Activated B cell treated with CpG ODN at 0.5 μM for 24 hours (primary cell): ENCODE results near the gene SSPN. TPM values are rescaled to one million over a fixed set of nuclear protein-coding genes. Genes with fewer than 3 reads are reported as not detected.

Source experiments
- ATAC-seq: fragments of 200-7000 bp; cut with Tn5 transposase; one replicate; pipeline ENCODE4 v1.10.0; 2021; ENCODE audit warnings: low read depth, mild to moderate bottlenecking, moderate library complexity
- CTCF ChIA-PET: fragments of 350-600 bp; sonication (Branson Sonifier 250); formaldehyde crosslinking; loops from one replicate; lab custom pipeline; 2021; ENCODE audit warnings: antibody characterized with exemption; lab: Charles Lee
- POLR2A ChIA-PET: fragments of 350-600 bp; sonication (Branson Sonifier 250); formaldehyde crosslinking; loops from one replicate; lab custom pipeline; 2021; ENCODE audit warnings: antibody characterized with exemption; lab: Charles Lee
- DNase-seq: peaks from one replicate; pipeline ENCODE4 v3.0.0; 2022
- H3K27ac Mint-ChIP-seq: one replicate; pipeline ENCODE4 v1.8.0; 2020; ENCODE audit warnings: mixed read lengths
- H3K27me3 Mint-ChIP-seq: one replicate; pipeline ENCODE4 v1.8.0; 2021; ENCODE audit warnings: mixed read lengths
- H3K36me3 Mint-ChIP-seq: one replicate; pipeline ENCODE4 v1.8.0; 2021; ENCODE audit warnings: low read depth, mixed read lengths
- H3K4me1 Mint-ChIP-seq: one replicate; pipeline ENCODE4 v1.8.0; 2021; ENCODE audit warnings: mixed read lengths
- H3K4me3 Mint-ChIP-seq: one replicate; pipeline ENCODE4 v1.8.0; 2020; ENCODE audit warnings: mild to moderate bottlenecking, mixed read lengths
- H3K9me3 Mint-ChIP-seq: one replicate; pipeline ENCODE4 v1.8.0; 2020; ENCODE audit warnings: mixed read lengths
- intact Hi-C: fragments of 100-400 bp; cut with micrococcal nuclease; formaldehyde crosslinking; loops from one replicate; pipeline ENCODE4 v1.15.1; 2024
- total RNA-seq: library from RNA; stranded (reverse); gene quantifications from 2 replicates; pipeline ENCODE4 v1.2.3, GENCODE V29; 2022
- TF ChIP-seq, protein P1 (sequence below): fragments of 200-600 bp; IDR thresholded peaks from one replicate; pipeline ENCODE4 v1.8.0; 2022; ENCODE audit warnings: antibody characterized with exemption, mild to moderate bottlenecking

SSPN gene
- total RNA-seq, 1 donor from 2014 or later = 3.0 TPM

DNA sequence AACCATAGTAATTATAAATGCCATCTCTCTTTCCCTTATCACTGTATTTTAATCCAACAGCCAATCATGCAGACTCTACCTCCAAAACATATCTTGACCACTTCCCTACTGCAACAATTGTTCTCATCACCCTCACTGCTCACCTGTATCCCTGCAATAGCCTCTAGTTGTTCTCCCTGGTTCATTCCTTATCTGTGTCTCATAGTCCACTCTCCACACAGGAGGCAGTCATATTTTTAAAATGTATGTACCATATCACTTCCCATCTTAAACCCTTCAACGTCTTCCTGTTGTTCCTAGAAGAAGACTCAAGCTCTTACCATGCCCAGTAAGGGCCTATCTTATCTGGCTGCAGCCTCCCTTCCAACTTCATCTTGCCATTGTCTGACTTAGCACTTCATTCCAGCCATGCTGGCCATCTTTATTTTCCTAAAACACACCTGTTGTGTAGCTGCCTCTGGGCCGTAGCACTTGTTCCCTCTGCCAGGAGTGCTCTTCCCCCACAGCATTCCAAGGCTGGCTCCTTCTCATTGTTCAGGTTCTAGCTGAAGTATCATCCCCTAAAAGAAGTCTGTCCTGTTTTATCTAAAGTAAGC lies 42.8 kb upstream of the SSPN start:
- ATAC-seq = no peak
- ChIA-PET CTCF (interaction anchor here (2.2 kb wide), 1 partner anchor 25 kb away, joined by 7 read pairs; no protein-coding TSS in a partner anchor), POLR2A (interaction anchor here (1.1 to 7.1 kb wide), 2 partner anchors 25 to 31 kb away, joined by 3 to 189 read pairs; partner anchors contain the start of gene BHLHE41)
- Mint-ChIP-seq H3K4me1 (peaks cover 67% of the 10 kb centered on the region), H3K9me3 (no peaks in the 10 kb centered on the region), H3K4me3 (no peak overlapping the region), H3K27me3 (no peaks in the 10 kb centered on the region), H3K27ac (peak overlapping the region; percentile 26), H3K36me3 (peaks cover 2% of the 10 kb centered on the region)
- TF ChIP-seq, protein P1, sequence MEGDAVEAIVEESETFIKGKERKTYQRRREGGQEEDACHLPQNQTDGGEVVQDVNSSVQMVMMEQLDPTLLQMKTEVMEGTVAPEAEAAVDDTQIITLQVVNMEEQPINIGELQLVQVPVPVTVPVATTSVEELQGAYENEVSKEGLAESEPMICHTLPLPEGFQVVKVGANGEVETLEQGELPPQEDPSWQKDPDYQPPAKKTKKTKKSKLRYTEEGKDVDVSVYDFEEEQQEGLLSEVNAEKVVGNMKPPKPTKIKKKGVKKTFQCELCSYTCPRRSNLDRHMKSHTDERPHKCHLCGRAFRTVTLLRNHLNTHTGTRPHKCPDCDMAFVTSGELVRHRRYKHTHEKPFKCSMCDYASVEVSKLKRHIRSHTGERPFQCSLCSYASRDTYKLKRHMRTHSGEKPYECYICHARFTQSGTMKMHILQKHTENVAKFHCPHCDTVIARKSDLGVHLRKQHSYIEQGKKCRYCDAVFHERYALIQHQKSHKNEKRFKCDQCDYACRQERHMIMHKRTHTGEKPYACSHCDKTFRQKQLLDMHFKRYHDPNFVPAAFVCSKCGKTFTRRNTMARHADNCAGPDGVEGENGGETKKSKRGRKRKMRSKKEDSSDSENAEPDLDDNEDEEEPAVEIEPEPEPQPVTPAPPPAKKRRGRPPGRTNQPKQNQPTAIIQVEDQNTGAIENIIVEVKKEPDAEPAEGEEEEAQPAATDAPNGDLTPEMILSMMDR = no peak
- no peak for DNase-seq
- intact Hi-C loops = no loop called here

DNA sequence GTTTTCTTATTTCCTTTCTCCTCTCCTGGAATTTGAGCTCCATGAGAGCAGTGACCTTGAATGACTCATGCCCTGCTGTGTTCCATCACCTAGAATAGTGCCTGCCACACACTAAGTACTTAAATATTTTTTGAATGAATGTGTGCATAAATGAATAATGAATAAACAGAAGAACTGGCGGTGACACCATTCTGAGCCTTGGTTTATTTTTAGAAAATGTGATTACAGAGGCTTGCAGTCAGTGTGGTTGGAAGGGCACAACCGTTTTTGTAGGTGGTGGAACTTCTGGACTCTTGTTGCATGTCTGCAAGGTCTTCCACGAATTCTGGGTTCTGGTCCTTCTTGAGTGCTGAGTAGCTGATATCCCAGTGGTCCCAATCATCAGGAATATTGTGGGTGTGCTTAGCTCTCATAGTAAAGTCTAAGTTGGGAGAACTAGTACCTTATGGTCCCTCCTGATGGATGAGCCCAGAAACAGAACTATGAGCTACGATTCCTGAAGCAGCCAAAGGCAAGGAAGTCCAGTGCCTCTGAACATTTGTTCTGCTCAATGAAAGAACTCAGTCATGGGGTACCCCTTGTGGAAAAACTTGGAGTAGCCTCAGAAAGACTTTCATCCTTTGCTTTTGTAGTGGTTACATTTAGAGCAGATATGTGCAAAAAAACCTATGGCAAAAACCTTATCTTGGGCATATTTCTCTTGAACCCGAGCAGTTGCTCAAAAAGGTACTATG lies 41.8 kb upstream of the SSPN start:
- Mint-ChIP-seq H3K27ac (peak overlapping the region; percentile 27), H3K4me1 (peaks cover 77% of the 10 kb centered on the region), H3K36me3 (peaks cover 2% of the 10 kb centered on the region), H3K27me3 (no peaks in the 10 kb centered on the region), H3K9me3 (no peaks in the 10 kb centered on the region), H3K4me3 (no peak overlapping the region)
- POLR2A ChIA-PET = interaction anchor here (1.1 to 7.1 kb wide), 2 partner anchors 26 to 32 kb away, joined by 3 to 189 read pairs; partner anchors contain the start of gene BHLHE41
- CTCF ChIA-PET = interaction anchor here (2.2 to 5.7 kb wide), 2 partner anchors 26 to 32 kb away, joined by 7 to 74 read pairs; partner anchors contain the start of gene BHLHE41
- no peak for DNase-seq
- ATAC-seq = no peak
- TF ChIP-seq, protein P1 = no peak
- intact Hi-C loops = no loop called here

DNA sequence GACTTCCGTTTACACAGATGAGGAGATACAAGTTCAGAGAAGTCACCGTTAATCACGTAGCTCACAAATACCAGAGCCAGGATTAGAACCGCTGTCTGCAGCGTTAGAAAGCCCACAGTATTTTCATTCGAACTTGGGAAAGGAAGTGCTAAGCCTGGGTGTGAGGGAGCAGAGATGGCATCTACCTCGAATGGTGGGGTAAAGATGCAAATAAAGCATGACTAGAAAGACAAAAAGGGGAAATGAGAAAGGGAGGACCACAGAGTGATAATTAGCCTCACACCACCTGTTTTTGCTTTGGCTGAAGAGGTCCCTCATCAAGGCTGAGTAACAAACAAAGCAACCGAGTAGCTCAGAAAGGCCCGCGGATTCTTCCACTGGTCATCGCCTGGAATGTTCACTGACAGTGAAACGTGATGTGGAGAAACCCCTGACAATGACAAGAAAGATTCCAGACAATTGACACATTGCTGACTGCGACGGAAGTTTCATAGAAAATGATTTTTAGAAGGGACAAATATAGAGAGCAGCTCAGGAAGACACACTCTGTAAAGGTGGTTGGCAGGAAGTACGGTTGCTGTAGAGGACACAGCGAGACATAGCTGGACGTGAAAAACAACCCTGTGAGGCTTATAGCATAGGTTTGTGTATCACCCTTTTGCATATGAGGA lies 39.0 kb upstream of the SSPN start:
- ChIA-PET POLR2A (interaction anchor here (0.6 to 7.1 kb wide), 21 partner anchors 9 to 1461 kb away, joined by 3 to 189 read pairs (median 5); partner anchors contain the start of genes BHLHE41, ITPR2, MED21 and SSPN), CTCF (interaction anchor here (0.7 to 5.7 kb wide), 8 partner anchors 25 to 310 kb away, joined by 3 to 74 read pairs (median 4); partner anchors contain the start of gene BHLHE41)
- intact Hi-C loops = loop anchor here (1.0 to 2.0 kb wide), 8 partner anchors 30 to 782 kb away; partner anchors contain the start of genes FGFR1OP2 and SSPN
- Mint-ChIP-seq H3K27me3 (no peaks in the 10 kb centered on the region), H3K4me1 (peaks cover 87% of the 10 kb centered on the region), H3K4me3 (peak overlapping the region; percentile 78), H3K9me3 (no peaks in the 10 kb centered on the region), H3K36me3 (no peaks in the 10 kb centered on the region), H3K27ac (peak overlapping the region; percentile 97)
- DNase-seq = peak; percentile 35
- ATAC-seq = peak; percentile 82
- TF ChIP-seq, protein P1 = no peak

DNA sequence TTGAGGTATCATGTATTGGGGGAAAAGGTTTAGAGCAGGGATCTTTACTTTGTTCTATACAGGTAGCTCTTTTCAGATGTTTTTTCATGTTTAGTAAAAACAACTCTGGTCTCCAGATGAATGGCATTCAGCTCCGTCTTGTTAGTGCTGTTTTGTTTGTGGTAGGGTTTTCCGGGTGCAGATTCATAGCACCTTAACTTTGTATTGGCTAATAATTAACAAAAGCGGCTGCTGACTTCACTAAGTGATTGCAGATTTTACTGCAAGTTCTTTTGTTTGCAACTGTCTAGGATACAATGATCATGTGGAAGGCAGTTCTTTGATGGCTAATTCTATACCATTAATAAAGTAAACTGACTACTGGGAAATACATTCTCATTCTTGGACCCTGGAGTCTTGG lies 38.4 kb upstream of the SSPN start:
- ATAC-seq (peak; percentile 3), DNase-seq (no peak)
- ChIA-PET CTCF (interaction anchor here (0.7 to 5.7 kb wide), 7 partner anchors 26 to 309 kb away, joined by 3 to 74 read pairs (median 4); partner anchors contain the start of gene BHLHE41), POLR2A (interaction anchor here (0.9 to 7.1 kb wide), 16 partner anchors 8 to 676 kb away, joined by 3 to 189 read pairs (median 8); partner anchors contain the start of genes BHLHE41, ITPR2 and SSPN)
- peak overlapping the region; percentile 78 for H3K4me3 Mint-ChIP-seq
- H3K9me3 Mint-ChIP-seq = no peaks in the 10 kb centered on the region
- peak overlapping the region; percentile 97 for H3K27ac Mint-ChIP-seq
- no peaks in the 10 kb centered on the region for H3K27me3 Mint-ChIP-seq
- peaks cover 93% of the 10 kb centered on the region for H3K4me1 Mint-ChIP-seq
- intact Hi-C loops = loop anchor here (2.0 kb wide), 3 partner anchors 38 to 782 kb away; partner anchors contain the start of genes FGFR1OP2 and SSPN
- TF ChIP-seq, protein P1 = no peak
- H3K36me3 Mint-ChIP-seq = no peaks in the 10 kb centered on the region
